HepG2 (cell line): ENCODE measurements around the gene CCDC157. TPM values are rescaled to one million over a fixed set of nuclear protein-coding genes. Genes with fewer than 3 reads are reported as not detected.

Experiments used
- DRAP1 ChIP-seq: IDR thresholded peaks from 2 replicates; pipeline ENCODE4 v1.6.1; 2016; ENCODE audit warnings: missing genetic modification reagents, missing compliant biosample characterization
- EED ChIP-seq: sonication (generic); formaldehyde crosslinking; IDR thresholded peaks from 2 replicates; pipeline ENCODE4 v1.5.0; 2020; ENCODE audit warnings: mild to moderate bottlenecking, missing genetic modification reagents
- HOXA5 ChIP-seq: sonication (generic); formaldehyde crosslinking; IDR thresholded peaks from 2 replicates; pipeline ENCODE4 v1.4.0; 2020; ENCODE audit warnings: missing genetic modification reagents
- MXD1 ChIP-seq: sonication (generic); formaldehyde crosslinking; IDR thresholded peaks from 2 replicates; pipeline ENCODE4 v1.4.0; 2020; ENCODE audit warnings: mild to moderate bottlenecking, missing genetic modification reagents
- NAIF1 ChIP-seq: sonication (generic); formaldehyde crosslinking; IDR thresholded peaks from 2 replicates; pipeline ENCODE4 v1.5.0; 2020; ENCODE audit warnings: mild to moderate bottlenecking, missing genetic modification reagents, borderline replicate concordance
- NONO ChIP-seq, 2 experiments: fragments of 450-650 bp in 1 of 2; sonication (generic) in 1 of 2; formaldehyde crosslinking in 1 of 2; IDR thresholded peaks in 1 of 2; conservative IDR thresholded peaks in 1 of 2; 2 replicates each; pipeline versions ENCODE4 v1.6.1 to v1.8.0; 2017 to 2022; ENCODE audit warnings: mild to moderate bottlenecking in 1 of 2, missing genetic modification reagents in 1 of 2, moderate library complexity in 1 of 2
- NR2F1 ChIP-seq, 2 experiments: fragments of 450-650 bp in 1 of 2; formaldehyde crosslinking in 1 of 2; IDR thresholded peaks; 2 replicates each; pipeline versions ENCODE4 v1.5.0 to v1.6.1; 2016 to 2020; ENCODE audit warnings: mild to moderate bottlenecking in 1 of 2, missing compliant biosample characterization in 1 of 2, missing genetic modification reagents in 1 of 2, moderate library complexity in 1 of 2
- NR2F6 ChIP-seq, 2 experiments: IDR thresholded peaks; 2 replicates each; pipeline ENCODE4 v1.6.1; 2016; ENCODE audit warnings: antibody characterized with exemption in 1 of 2, mild to moderate bottlenecking in 1 of 2
- RELA ChIP-seq: sonication (generic); formaldehyde crosslinking; IDR thresholded peaks from 2 replicates; pipeline ENCODE4 v1.4.0; 2020; ENCODE audit warnings: missing genetic modification reagents
- USF2 ChIP-seq, 2 experiments: sonication (generic) in 1 of 2; formaldehyde crosslinking in 1 of 2; IDR thresholded peaks; 2 replicates each; pipeline versions ENCODE4 v1.5.1 to v1.6.1; 2011 to 2020; ENCODE audit warnings: borderline replicate concordance in 1 of 2, low read depth in 1 of 2, low read length in 1 of 2, mild to moderate bottlenecking in 1 of 2, missing genetic modification reagents in 1 of 2, moderate library complexity in 1 of 2
- YEATS4 ChIP-seq: sonication (generic); formaldehyde crosslinking; IDR thresholded peaks from 2 replicates; pipeline ENCODE4 v1.4.0; 2020; ENCODE audit warnings: missing genetic modification reagents, borderline replicate concordance
- ZFP91 ChIP-seq: sonication (generic); formaldehyde crosslinking; IDR thresholded peaks from 2 replicates; pipeline ENCODE4 v1.9.0; 2022; ENCODE audit warnings: missing genetic modification reagents, mild to moderate bottlenecking, borderline replicate concordance
- ZHX1 ChIP-seq: sonication (generic); formaldehyde crosslinking; IDR thresholded peaks from 2 replicates; pipeline ENCODE4 v1.8.1; 2022; ENCODE audit warnings: low read depth, mild to moderate bottlenecking, missing genetic modification reagents
- ZNF124 ChIP-seq: sonication (generic); formaldehyde crosslinking; IDR thresholded peaks from 2 replicates; pipeline ENCODE4 v1.4.0; 2020; ENCODE audit warnings: missing genetic modification reagents
- ZNF282 ChIP-seq: fragments of 450-650 bp; IDR thresholded peaks from 2 replicates; pipeline ENCODE4 v1.6.1; 2018; ENCODE audit not compliant: partially characterized antibody
- ZNF547 ChIP-seq: sonication (generic); formaldehyde crosslinking; IDR thresholded peaks from 2 replicates; pipeline ENCODE4 v1.5.1; 2020; ENCODE audit warnings: mild to moderate bottlenecking, missing genetic modification reagents
- ZNF605 ChIP-seq: sonication (generic); formaldehyde crosslinking; IDR thresholded peaks from 2 replicates; pipeline ENCODE4 v1.8.0; 2022; ENCODE audit warnings: mild to moderate bottlenecking, missing genetic modification reagents
- ZNF652 ChIP-seq: IDR thresholded peaks from 2 replicates; pipeline ENCODE4 v1.6.1; 2016; ENCODE audit warnings: low read depth, borderline replicate concordance
- ZNF709 ChIP-seq: sonication (generic); formaldehyde crosslinking; IDR thresholded peaks from 2 replicates; pipeline ENCODE4 v1.5.0; 2020; ENCODE audit warnings: mild to moderate bottlenecking, missing genetic modification reagents
- ZNF749 ChIP-seq: sonication (generic); formaldehyde crosslinking; IDR thresholded peaks from 2 replicates; pipeline ENCODE4 v1.8.0; 2022; ENCODE audit warnings: mild to moderate bottlenecking, missing genetic modification reagents, moderate library complexity, borderline replicate concordance
- polyA plus RNA-seq, 8 experiments: library from polyadenylated mRNA; depleted of rRNA in 3 of 8; stranded (reverse) in 7 of 8; unstranded in 1 of 8; fragments of >200 nt; fragmentation: Illumina TruSeq in 4 of 8; extraction: Trizol in 4 of 8; gene quantifications; 2 replicates each; pipeline versions ENCODE4 v1.2.1 to v1.2.3, GENCODE V29; 2011 to 2016; ENCODE audit warnings: low read depth in 4 of 8, missing spikeins in 1 of 8, mixed read lengths in 1 of 8; ENCODE audit not compliant: insufficient read depth in 1 of 8
- total RNA-seq, 5 experiments: library from RNA; depleted of rRNA; stranded (reverse); fragments of >200 nt; fragmentation: Illumina TruSeq; extraction: Trizol; gene quantifications; 2 replicates each; pipeline ENCODE4 v1.2.3, GENCODE V29; 2016; ENCODE audit warnings: low read depth in 1 of 5

Gene CCDC157
- total and polyA plus RNA-seq, 2 of the 13 experiments (the other 11 are each of a cell fraction or from before 2014, with no cell fraction given), result 1.4 to 1.6 TPM

GRCh38 chr22:30425616-30426387 lies 69.0 kb downstream of the CCDC157 start, which contains the start of gene MTFP1 (continued):
- TF ChIP-seq ZNF282 (no peak), USF2 (IDR thresholded peaks at IDR 0.05; ENCODE audit: low read depth, low read length) (no peak), USF2 (CRISPR knock-in tag; IDR thresholded peaks at IDR 0.05; ENCODE audit: borderline replicate concordance) (peak; percentile 71), ZNF124 (CRISPR knock-in tag) (peak; percentile 24; the same call in 1 of the 2 replicates), YEATS4 (CRISPR knock-in tag) (no peak; the same call in 1 of the 2 replicates), MXD1 (CRISPR knock-in tag) (peak; percentile 70; the same call in 1 of the 2 replicates), ZNF749 (peak; percentile 49; the same call in 1 of the 2 replicates), NR2F6 (IDR thresholded peaks at IDR 0.05) (no peak), NR2F6 (CRISPR knock-in tag; IDR thresholded peaks at IDR 0.05) (0 out of 2 replicates have a peak, but pooled peaks have one; percentile 13), ZFP91 (CRISPR knock-in tag) (peak; percentile 59; the same call in 1 of the 2 replicates), ZNF709 (CRISPR knock-in tag) (peak; percentile 87), ZNF605 (peak; percentile 75), NONO (IDR thresholded peaks at IDR 0.05) (no peak), NONO (CRISPR knock-in tag; conservative IDR thresholded peaks at IDR 0.05) (peak; percentile 49; the same call in 1 of the 2 replicates), EED (no peak; the same call in 1 of the 2 replicates), ZHX1 (0 out of 2 replicates have a peak, but pooled peaks have one; percentile 68), NAIF1 (CRISPR knock-in tag) (peak; percentile 33; the same call in 1 of the 2 replicates), HOXA5 (CRISPR knock-in tag) (no peak), RELA (CRISPR knock-in tag) (no peak), ZNF547 (0 out of 2 replicates have a peak, but pooled peaks have one; percentile 50), ZNF652 (CRISPR knock-in tag) (no peak), DRAP1 (CRISPR knock-in tag) (peak; percentile 59; the same call in 1 of the 2 replicates), NR2F1 (CRISPR knock-in tag; IDR thresholded peaks at IDR 0.05) (no peak)
